T-helper 1 cell treated with Interleukin-12 subunit alpha and Interleukin-12 subunit beta and Interleukin-4 antibody, amounts not matched to agents 30 μg/mL and 1 μg/mL, for 36 hours (primary cell): ENCODE measurements around the gene ATG4B.
A peak's percentile ranks its signal among the peaks of the same experiment; 100 is the strongest.

ENCODE experiments used
- H3K27ac Mint-ChIP-seq: one replicate; pipeline ENCODE4 v1.8.0; 2021; ENCODE audit warnings: mild to moderate bottlenecking, mixed read lengths
- H3K27me3 Mint-ChIP-seq: one replicate; pipeline ENCODE4 v1.8.0; 2021; ENCODE audit warnings: low read depth, mixed read lengths
- H3K36me3 Mint-ChIP-seq: one replicate; pipeline ENCODE4 v1.8.0; 2021; ENCODE audit warnings: low read depth, mixed read lengths
- H3K4me1 Mint-ChIP-seq: one replicate; pipeline ENCODE4 v1.8.0; 2021; ENCODE audit warnings: low read depth, mixed read lengths
- H3K4me3 Mint-ChIP-seq: one replicate; pipeline ENCODE4 v1.8.0; 2021; ENCODE audit warnings: mild to moderate bottlenecking, moderate library complexity, mixed read lengths
- H3K9me3 Mint-ChIP-seq: one replicate; pipeline ENCODE4 v1.8.0; 2021; ENCODE audit warnings: mixed read lengths

Gene ATG4B

DNA sequence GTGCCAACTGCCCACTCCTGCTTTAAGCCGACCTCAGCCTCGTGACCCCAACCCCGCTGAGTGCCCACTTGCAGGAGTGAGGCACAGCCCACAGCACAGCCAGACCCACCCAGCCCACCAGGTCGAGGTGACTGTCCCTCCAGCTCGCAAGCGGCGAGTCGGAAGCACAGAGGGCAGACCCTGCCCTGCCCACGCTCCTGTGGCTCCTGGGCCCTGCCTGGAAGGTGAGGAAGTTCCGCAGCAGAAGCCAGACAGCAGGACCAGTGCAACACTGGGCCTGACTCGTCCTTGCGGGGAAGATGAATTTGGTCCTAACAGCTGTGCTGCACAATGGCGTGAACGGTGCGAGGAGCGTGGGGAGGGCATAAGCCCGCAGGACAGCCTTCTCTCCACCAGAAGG lies 39.2 kb downstream of the ATG4B start:
- H3K27me3 Mint-ChIP-seq, result no peaks in the 10 kb centered on the region
- H3K27ac Mint-ChIP-seq, result no peak overlapping the region
- H3K9me3 Mint-ChIP-seq, result no peaks in the 10 kb centered on the region
- H3K4me1 Mint-ChIP-seq, result peaks cover 7% of the 10 kb centered on the region
- H3K4me3 Mint-ChIP-seq, result no peak overlapping the region
- H3K36me3 Mint-ChIP-seq, result peaks cover 21% of the 10 kb centered on the region

DNA sequence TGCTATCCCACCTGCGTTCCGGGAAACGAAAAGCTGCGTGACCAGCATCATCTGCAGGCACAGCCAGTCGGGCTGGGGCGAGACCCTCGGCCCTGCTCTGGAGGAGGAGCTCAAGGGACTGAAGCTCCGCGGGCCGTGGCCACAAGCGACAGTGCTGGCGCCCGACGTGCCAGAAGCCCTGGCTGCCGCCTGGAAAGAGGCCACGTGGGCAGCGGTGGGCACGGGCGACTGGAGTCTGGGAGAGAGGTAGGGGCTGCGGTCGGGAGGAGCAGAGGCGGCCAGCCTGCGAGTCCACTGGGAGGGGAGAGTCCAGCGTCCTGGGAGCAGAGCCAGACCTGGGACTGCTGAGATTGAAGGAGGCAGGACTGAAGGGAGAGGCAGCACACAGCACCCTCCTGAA lies 39.9 kb downstream of the ATG4B start:
- no peak overlapping the region for H3K27ac Mint-ChIP-seq
- H3K36me3 Mint-ChIP-seq, result peaks cover 22% of the 10 kb centered on the region
- no peak overlapping the region for H3K4me3 Mint-ChIP-seq
- H3K9me3 Mint-ChIP-seq, result no peaks in the 10 kb centered on the region
- H3K4me1 Mint-ChIP-seq, result peaks cover 7% of the 10 kb centered on the region
- H3K27me3 Mint-ChIP-seq, result no peaks in the 10 kb centered on the region

DNA sequence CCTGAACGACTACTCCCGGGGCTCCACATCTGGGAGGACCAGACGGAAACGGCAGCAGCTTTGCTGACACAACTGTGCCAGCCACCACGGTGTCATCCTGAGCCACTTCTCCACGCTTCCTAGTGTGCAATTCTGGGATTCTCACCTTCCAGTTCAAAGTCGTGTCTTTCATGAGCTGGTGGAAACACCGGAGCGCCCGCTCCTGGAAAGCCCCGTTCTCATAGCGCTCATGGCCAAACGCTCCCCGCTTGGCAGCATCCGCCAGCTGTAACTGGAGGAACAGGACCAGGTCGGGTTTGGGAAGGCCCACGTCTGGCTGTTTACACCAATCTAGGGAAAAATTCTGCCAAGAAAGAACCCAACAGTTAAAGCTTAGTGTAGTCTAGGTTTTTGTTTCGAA lies 40.8 kb downstream of the ATG4B start:
- no peak overlapping the region for H3K4me3 Mint-ChIP-seq
- no peak overlapping the region for H3K27ac Mint-ChIP-seq
- H3K36me3 Mint-ChIP-seq, result peaks cover 24% of the 10 kb centered on the region
- H3K4me1 Mint-ChIP-seq, result peaks cover 7% of the 10 kb centered on the region
- no peaks in the 10 kb centered on the region for H3K9me3 Mint-ChIP-seq
- H3K27me3 Mint-ChIP-seq, result no peaks in the 10 kb centered on the region

DNA sequence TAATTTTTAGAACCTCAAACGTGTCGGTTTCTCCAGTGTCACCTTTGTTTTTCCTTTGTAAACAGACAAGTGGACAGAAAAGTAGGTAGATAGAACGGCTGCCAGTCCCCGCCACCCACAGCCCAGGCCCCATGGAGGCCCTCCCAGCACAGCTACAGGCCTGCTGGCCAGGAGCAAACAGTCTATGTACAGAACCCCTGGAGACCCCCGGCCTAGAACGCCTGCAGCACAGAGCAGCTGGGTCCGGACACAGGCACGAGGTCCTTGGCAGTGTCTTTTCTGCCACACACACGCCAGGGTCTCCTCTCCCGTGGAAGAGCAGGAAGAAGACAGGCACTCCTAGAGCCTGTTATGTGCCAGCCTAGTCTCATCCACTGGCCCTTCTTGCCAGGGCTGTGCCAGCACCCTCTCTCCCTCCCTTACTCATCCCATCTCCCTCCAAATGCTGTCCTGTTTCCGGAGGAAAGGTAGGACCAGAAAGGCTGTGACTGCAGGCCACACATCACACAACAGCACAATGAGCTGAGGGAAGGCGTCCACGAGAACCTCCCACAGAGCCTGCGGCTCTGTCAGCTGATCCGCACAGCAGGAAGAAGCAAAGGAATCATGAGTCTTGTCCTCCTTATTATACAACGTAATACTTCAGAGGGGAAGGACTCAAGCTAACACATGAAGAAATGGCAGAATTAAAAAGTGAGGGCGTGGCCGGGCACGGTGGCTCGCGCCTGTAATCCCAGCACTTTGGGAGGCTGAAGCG lies 41.5 kb downstream of the ATG4B start:
- H3K27me3 Mint-ChIP-seq, result no peaks in the 10 kb centered on the region
- peaks cover 19% of the 10 kb centered on the region for H3K36me3 Mint-ChIP-seq
- peaks cover 3% of the 10 kb centered on the region for H3K4me1 Mint-ChIP-seq
- H3K27ac Mint-ChIP-seq, result no peak overlapping the region
- H3K4me3 Mint-ChIP-seq, result no peak overlapping the region
- H3K9me3 Mint-ChIP-seq, result no peaks in the 10 kb centered on the region

DNA sequence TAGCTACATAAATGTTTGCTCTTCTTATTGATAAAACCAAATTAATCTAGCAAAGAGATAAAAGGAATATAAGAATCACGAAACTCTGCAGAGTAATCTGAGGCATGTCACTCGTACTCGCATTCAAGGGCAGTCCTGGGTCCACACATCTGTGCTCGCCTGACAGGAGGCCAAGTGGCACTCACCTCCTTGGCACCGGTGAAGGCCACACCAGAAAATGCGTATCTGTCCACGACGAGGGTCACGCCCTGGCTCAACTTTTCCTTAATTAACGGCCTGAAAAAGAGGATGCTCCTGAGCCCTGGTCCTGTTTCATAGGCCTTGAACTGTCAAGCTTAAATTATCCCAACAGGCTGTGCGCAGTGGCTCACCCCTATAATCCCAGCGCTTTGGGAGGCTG lies 42.6 kb downstream of the ATG4B start:
- no peaks in the 10 kb centered on the region for H3K9me3 Mint-ChIP-seq
- H3K4me3 Mint-ChIP-seq, result no peak overlapping the region
- H3K27me3 Mint-ChIP-seq, result no peaks in the 10 kb centered on the region
- peaks cover 24% of the 10 kb centered on the region for H3K36me3 Mint-ChIP-seq
- H3K4me1 Mint-ChIP-seq, result peaks cover 10% of the 10 kb centered on the region
- no peak overlapping the region for H3K27ac Mint-ChIP-seq

DNA sequence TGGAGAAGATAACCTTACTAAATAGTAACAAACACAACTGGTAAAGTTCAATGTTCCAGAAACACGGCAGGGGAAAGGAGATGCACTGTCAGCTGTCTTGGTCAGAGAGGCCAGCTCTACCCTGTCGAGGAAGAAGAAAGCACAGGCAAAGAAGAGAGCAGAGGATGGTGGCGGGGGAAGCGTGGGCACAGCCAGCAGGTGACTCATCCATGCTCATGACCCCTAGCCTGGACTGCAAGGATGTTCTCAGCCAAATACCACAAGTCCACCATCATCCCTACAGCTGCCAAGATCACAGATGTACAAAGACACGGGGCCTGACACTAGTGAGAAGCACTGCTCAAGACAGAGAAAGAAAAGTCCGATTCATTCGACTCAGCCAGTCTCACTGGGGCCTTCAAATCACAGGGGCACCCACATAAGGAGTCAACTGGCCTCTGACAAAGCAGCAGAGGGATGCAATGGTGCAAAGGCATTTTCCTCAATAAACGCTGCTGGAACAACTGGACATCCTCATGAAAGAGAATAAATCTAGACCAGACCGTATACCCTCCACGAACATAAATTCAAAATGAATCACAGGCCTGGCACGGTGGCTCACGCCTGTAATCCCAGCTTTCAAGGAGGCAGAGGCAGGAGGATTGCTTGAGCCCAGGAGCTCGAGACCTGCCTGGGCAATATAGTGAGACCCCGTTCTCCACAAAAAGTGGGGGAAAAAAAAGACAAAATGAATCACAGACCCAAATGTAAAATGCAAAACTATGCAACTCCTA lies 43.5 kb downstream of the ATG4B start:
- H3K4me1 Mint-ChIP-seq, result peaks cover 18% of the 10 kb centered on the region
- H3K27me3 Mint-ChIP-seq, result no peaks in the 10 kb centered on the region
- peaks cover 24% of the 10 kb centered on the region for H3K36me3 Mint-ChIP-seq
- no peak overlapping the region for H3K4me3 Mint-ChIP-seq
- no peaks in the 10 kb centered on the region for H3K9me3 Mint-ChIP-seq
- peak overlapping the region; percentile 5 for H3K27ac Mint-ChIP-seq

DNA sequence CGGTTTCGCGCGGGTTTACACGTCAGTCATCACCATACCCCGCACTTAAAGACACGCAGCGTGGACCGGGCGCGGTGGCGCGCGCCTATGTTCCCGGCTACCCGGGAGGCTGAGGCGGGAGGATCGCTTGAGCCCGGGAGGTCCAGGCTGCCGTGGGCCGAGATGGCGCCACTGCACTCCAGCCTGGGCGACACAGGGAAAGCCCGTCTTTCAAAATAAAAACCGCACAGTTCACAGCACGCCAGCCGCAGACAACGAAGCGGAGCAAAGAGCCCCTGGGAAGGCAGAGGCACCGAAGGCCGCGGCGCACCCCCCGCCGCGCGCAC lies 48.8 kb downstream of the ATG4B start:
- Mint-ChIP-seq H3K4me1 (peaks cover 27% of the 10 kb centered on the region), H3K27me3 (no peaks in the 10 kb centered on the region), H3K36me3 (peaks cover 17% of the 10 kb centered on the region), H3K9me3 (no peaks in the 10 kb centered on the region), H3K27ac (peak overlapping the region; percentile 75), H3K4me3 (peak overlapping the region; percentile 89)

DNA sequence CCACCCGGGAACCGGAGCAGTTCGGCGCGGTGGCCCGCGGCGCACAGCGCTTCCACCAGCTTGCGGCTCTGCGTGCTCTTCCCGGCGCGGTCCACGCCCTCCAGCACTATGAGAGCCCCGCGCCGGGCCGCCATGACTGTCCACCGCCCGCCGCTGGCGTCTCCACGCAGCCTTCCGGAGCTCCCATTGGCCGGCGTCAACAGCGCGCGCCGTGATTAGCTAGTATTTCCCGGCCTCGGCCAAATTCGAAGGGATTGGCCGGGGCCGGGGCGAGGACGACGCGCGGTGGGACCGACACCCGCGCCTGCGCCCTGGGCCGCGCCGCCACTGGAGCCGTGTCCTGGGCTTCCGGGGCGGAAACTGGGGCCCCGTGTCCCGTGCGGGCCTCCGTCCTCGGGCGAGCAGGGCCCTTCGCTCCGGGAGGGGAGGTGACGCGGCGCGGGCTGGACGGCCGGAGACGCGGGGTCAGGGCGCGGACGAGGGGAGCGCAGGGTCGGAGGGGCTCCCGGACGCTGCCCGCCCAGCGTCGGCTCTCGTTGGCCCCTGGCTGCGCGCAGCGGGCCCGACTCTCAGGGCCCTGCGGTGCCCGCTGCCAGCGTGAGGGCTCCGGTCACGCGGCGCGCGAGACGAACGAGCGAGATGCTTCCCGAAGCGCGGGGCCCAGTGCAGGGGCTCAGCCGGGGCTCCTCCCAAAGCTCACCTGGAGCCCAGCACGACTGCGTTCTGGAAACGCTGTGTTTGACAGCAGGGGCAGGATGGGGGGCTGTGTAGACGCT lies 49.3 kb downstream of the ATG4B start, which contains the start of gene DTYMK:
Gene DTYMK, minus strand, starts transcription at position 166 of the 776 bp plus-strand sequence. Its CDS starts 32 bp downstream, at position 134.
- peaks cover 27% of the 10 kb centered on the region for H3K4me1 Mint-ChIP-seq
- H3K4me3 Mint-ChIP-seq, result peak within 1 kb of the TSS; percentile 89
- H3K27ac Mint-ChIP-seq, result peak within 1 kb of the TSS; percentile 94
- H3K36me3 Mint-ChIP-seq, result peaks cover 12% of the 10 kb centered on the region
- H3K9me3 Mint-ChIP-seq, result no peaks in the 10 kb centered on the region
- H3K27me3 Mint-ChIP-seq, result no peaks in the 10 kb centered on the region

DNA sequence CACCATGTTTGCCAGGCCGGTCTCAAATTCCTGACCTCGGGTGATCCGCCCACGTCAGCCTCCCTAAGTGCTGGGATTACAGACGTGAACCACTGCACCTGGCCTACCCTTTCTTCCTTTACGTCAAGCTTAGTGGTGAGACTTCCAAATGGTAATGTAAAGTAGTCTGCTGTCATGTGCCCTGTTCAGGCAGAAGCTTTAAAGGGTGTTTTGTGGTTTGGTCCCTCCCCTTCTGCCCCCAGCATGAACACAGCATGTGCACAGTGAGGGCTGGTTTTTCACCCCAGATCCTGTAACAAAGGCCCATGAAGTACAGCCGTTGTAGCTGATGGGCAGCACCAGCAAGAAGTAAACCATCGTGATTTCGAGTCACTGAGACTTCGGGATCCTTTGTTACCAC lies 51.8 kb downstream of the ATG4B start:
- peak overlapping the region; percentile 44 for H3K4me3 Mint-ChIP-seq
- peaks cover 9% of the 10 kb centered on the region for H3K36me3 Mint-ChIP-seq

DNA sequence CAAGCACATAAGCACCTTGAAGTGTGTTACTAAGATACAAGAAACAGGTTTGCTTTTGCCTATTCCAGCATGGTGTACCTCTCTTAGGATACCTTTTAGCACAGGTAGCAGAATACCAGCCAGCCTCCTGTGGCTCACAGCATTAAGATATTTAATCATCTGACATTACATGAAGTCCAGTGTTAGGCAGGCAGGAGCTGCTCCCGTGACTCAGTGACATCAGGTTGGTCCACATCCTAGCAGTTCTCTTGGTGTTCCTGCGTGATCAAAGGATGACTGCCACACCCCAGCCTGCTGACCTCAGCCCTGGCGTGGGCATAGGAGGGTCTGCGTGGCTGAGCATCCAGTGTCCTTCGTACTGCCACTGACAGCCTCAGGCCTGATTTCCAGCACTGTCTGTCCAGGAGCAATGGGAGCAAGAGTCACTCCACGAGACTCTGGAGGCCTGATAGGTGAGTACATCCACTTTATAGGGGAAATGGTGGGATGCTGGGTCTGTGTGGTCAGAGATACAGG lies 52.8 kb downstream of the ATG4B start:
- Mint-ChIP-seq H3K9me3 (no peaks in the 10 kb centered on the region), H3K27me3 (no peaks in the 10 kb centered on the region), H3K4me3 (no peak overlapping the region), H3K4me1 (peaks cover 21% of the 10 kb centered on the region), H3K27ac (no peak overlapping the region), H3K36me3 (peaks cover 8% of the 10 kb centered on the region)

More for the DNA sequence above, 51.8 kb downstream of the ATG4B start:
- no peaks in the 10 kb centered on the region for H3K27me3 Mint-ChIP-seq
- no peak overlapping the region for H3K27ac Mint-ChIP-seq
- peaks cover 25% of the 10 kb centered on the region for H3K4me1 Mint-ChIP-seq
- H3K9me3 Mint-ChIP-seq, result no peaks in the 10 kb centered on the region

DNA sequence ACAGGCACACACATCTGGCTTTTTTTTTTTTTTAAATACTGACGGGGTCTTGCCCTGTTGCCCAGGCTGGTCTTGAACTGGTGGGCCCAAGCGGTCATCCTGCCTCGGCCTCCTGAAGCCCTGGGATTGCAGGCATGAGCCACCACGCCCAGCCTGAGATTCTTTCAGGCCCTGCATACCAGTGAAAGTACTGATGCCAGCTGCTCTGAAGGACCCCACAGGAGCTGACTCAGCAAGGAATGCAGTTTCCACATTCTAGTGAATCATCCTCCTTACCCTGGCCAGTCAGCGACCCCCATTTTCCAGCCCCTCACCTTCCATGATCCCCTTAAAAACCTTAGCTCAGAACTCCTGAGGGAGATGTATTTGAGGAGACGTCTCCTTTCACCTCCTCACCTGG lies 55.0 kb downstream of the ATG4B start:
- Mint-ChIP-seq H3K9me3 (no peaks in the 10 kb centered on the region), H3K27me3 (no peaks in the 10 kb centered on the region), H3K27ac (no peak overlapping the region), H3K36me3 (peaks cover 7% of the 10 kb centered on the region), H3K4me3 (no peak overlapping the region), H3K4me1 (peaks cover 12% of the 10 kb centered on the region)

DNA sequence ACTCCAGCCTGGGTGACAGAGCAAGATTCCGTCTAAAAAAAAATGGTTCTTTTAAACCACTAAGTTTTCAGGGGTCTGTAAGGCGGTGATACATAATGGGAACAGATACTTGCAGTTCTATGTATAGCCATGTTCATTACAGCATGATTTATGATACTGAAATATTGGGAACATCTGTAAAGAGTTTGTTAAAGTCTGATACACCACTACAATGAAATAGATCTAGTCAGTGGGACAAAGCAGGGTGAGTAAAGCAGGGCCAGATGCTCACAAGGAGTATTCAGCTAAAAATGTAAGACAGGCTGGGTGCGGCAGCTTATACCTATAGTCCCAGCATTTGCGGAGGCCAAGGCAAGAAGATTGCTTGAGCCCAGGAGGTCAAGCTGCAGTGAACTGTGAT lies 58.2 kb downstream of the ATG4B start:
- H3K4me1 Mint-ChIP-seq, result peaks cover 3% of the 10 kb centered on the region
- no peak overlapping the region for H3K4me3 Mint-ChIP-seq
- H3K36me3 Mint-ChIP-seq, result peaks cover 5% of the 10 kb centered on the region
- no peaks in the 10 kb centered on the region for H3K9me3 Mint-ChIP-seq
- no peaks in the 10 kb centered on the region for H3K27me3 Mint-ChIP-seq
- H3K27ac Mint-ChIP-seq, result no peak overlapping the region

DNA sequence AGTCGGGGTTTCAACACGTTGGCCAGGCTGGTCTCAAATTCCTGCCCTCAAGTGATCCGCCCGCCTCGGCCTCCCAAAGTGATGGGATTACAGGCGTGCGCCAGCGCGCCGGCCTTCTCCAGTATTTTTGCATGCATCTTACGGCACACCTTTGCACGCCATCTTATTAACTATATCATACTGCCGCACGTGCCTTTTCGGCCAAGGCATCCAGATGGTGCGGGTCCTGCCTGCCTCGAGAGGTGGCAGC lies 63.6 kb downstream of the ATG4B start:
- H3K36me3 Mint-ChIP-seq, result peaks cover 11% of the 10 kb centered on the region
- H3K4me1 Mint-ChIP-seq, result peaks cover 10% of the 10 kb centered on the region
- peak overlapping the region; percentile 80 for H3K4me3 Mint-ChIP-seq
- no peaks in the 10 kb centered on the region for H3K27me3 Mint-ChIP-seq
- peaks cover 2% of the 10 kb centered on the region for H3K9me3 Mint-ChIP-seq
- peak overlapping the region; percentile 75 for H3K27ac Mint-ChIP-seq

DNA sequence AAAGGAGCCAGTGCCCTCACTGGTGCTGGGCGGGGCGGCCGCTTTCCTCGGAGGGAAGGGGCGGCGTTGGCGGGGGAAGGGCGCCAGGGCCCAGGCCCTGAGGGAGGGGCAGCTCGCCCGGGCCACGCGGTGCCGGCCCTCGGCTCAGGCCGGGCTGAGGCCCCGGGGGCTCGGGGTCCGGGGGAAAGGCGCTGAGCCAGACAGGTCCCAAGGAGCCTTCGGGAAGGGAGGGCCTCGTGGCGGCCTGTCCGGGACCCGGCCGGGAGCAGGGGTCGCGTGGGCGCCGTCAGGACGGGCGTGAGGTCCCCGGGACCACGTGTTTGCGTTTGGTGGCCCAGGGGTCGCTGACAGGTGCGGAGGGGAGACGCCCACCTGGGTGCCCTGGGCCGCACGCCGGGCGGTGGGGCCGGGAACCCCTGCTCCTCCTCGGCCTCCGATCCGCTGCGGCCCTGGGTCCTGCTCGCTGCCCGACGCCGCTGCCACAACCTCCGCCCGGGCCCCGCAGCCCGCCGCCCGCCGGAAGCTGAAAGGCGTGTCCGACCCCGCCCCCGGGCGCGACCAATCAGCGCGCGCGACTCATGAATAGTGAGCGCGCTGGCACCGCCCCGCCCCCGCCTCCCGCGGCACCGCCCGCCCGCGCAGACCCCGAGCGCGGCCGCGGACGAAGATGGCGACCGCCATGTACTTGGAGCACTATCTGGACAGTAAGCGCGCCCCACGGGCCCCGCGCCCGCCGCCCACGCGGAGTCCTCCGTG lies 64.1 kb downstream of the ATG4B start, which contains the start of gene ING5:
Gene ING5, plus strand, starts transcription at position 641 of the 756 bp plus-strand sequence. Its CDS starts 27 bp downstream, at position 668.
- H3K4me1 Mint-ChIP-seq, result peaks cover 10% of the 10 kb centered on the region
- peaks cover 14% of the 10 kb centered on the region for H3K36me3 Mint-ChIP-seq
- no peaks in the 10 kb centered on the region for H3K27me3 Mint-ChIP-seq
- H3K4me3 Mint-ChIP-seq, result peak within 1 kb of the TSS; percentile 80
- H3K27ac Mint-ChIP-seq, result peak within 1 kb of the TSS; percentile 75
- peaks cover 4% of the 10 kb centered on the region for H3K9me3 Mint-ChIP-seq
